ENCODE data around the gene PLAU. TPM values are rescaled to one million over a fixed set of nuclear protein-coding genes. Genes with fewer than 3 reads are reported as not detected.

Gene PLAU
- total and polyA plus RNA-seq, 2 of the 13 experiments (the other 11 are each of a cell fraction or from before 2014, with no cell fraction given), result 0.45 to 11.2 TPM

- no peak for TF ChIP-seq GABPA (IDR thresholded peaks at IDR 0.05; ENCODE audit: low read depth, low read length)
- TF ChIP-seq GABPA (CRISPR knock-in tag; IDR thresholded peaks at IDR 0.05; ENCODE audit: low read depth), result peak; percentile 52; the same call in 1 of the 2 replicates
- TF ChIP-seq BCL6 (CRISPR knock-in tag; IDR thresholded peaks at IDR 0.05), result peak; percentile 10; the same call in 1 of the 2 replicates
- TF ChIP-seq FOXC1 (CRISPR knock-in tag; IDR thresholded peaks at IDR 0.05; ENCODE audit: borderline replicate concordance), result no peak
- TF ChIP-seq SP140L (CRISPR knock-in tag; IDR thresholded peaks at IDR 0.05; ENCODE audit: borderline replicate concordance), result no peak
- TF ChIP-seq ZNF713 (CRISPR knock-in tag; IDR thresholded peaks at IDR 0.05), result no peak
- TF ChIP-seq SAFB2 (CRISPR knock-in tag; IDR thresholded peaks at IDR 0.05; ENCODE audit: borderline replicate concordance, low read depth), result no peak
- 0 out of 2 replicates have a peak, but pooled peaks have one; percentile 33 for TF ChIP-seq ZNF501 (CRISPR knock-in tag; IDR thresholded peaks at IDR 0.05)
- peak; percentile 47; the same call in 1 of the 2 replicates for TF ChIP-seq PATZ1 (CRISPR knock-in tag; IDR thresholded peaks at IDR 0.05)
- no peak for TF ChIP-seq PHF5A (CRISPR knock-in tag; IDR thresholded peaks at IDR 0.05; ENCODE audit: low read depth, unreplicated experiment)
- no peak for TF ChIP-seq MEF2D (CRISPR knock-in tag; IDR thresholded peaks at IDR 0.05)
- no peak for TF ChIP-seq ZNF570 (CRISPR knock-in tag; IDR thresholded peaks at IDR 0.05; ENCODE audit: borderline replicate concordance)
- TF ChIP-seq ZNF782 (CRISPR knock-in tag; IDR thresholded peaks at IDR 0.05; ENCODE audit: borderline replicate concordance), result no peak
- TF ChIP-seq SP1 (IDR thresholded peaks at IDR 0.05), result no peak
- 0 out of 2 replicates have a peak, but pooled peaks have one; percentile 34 for TF ChIP-seq SP1 (CRISPR knock-in tag; IDR thresholded peaks at IDR 0.05)
- no peak for TF ChIP-seq TIGD3 (CRISPR knock-in tag; IDR thresholded peaks at IDR 0.05; ENCODE audit: borderline replicate concordance)
- no peak for TF ChIP-seq PAXIP1 (CRISPR knock-in tag; conservative IDR thresholded peaks at IDR 0.05)
- TF ChIP-seq ZNF432 (CRISPR knock-in tag; IDR thresholded peaks at IDR 0.05; ENCODE audit: borderline replicate concordance), result no peak
- TF ChIP-seq TRAFD1 (CRISPR knock-in tag; IDR thresholded peaks at IDR 0.05; ENCODE audit: borderline replicate concordance), result no peak
- no peak for TF ChIP-seq ZFYVE20 (CRISPR knock-in tag; IDR thresholded peaks at IDR 0.05; ENCODE audit: borderline replicate concordance, low read depth)
These were observed 31.4 kb upstream of the PLAU start (continued) for GRCh38 chr10:73879296-73880173.
